HPDE6-E6E7 (cell line): ENCODE data around the gene PARP3.

Experiments used
- DNase-seq: peaks from one replicate; pipeline ENCODE4 v3.0.0; 2011; ENCODE audit warnings: missing footprints; ENCODE audit errors: extremely low spot score

Gene PARP3

DNA sequence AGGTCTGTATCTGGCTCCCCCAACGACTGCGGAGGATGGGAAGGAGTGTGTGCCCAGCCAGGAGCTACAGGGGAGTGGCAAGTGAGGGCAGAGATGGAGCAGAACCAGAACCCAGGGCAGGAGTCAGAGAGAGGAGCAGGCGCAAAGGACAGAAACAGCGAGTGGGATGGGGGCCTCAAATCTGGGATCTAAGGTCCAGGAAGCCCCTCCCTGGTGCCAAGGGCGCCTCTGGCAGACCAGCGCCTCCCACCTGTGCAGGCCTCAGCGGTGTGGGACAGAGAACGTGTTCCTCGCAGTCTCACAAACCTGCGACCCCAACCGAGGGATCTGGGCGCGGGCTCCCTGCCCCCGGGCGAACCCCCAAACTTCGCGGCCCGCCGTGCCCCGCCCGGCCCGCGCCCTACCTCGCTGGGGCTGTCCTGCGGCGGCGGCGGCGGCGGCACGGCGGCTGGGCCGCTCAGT is 24.8 kb downstream of the PARP3 start:
- no peak for DNase-seq

DNA sequence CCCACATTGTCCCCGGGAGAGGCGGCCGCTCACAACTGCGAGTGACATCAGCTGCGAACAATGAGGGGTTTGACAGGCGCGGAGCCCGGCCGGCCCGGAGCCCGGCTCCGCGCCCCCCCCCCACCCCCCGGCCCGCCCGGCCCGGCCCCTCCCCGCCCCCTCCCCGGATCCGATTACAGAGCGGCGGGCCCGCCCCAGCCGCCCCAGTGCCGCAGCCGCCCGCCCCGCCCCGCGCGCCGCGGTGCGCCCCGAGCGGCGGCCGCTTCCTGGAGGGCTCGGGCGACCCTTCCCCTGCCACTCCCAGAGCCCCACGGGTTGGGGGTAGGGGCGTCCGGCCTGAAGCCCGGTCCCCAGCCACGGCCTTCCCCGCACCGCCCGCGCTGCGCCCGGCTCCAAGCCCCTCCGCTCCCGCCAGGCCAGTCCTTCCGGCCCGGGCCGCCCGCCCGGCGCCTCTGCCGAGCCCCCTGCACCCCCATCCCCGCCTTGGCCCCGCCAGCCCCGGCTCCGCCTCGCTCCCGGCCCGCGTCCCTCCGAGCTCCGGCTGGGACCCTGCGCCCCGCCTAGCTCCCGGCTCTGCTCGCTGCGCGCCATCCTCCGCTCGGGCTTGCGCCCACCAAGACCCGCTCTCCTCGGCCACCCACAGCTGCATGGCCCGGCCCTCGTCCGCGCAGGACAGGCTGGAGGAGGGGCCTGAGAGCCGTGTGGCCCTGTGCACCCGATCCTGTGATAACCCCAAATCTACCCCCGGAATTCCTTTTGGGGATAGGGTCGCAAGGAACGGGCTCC is 25.4 kb downstream of the PARP3 start, which contains the start of gene PCBP4:
Gene PCBP4, minus strand, starts transcription at position 71 of the 786 bp plus-strand sequence. CDS start 6,214 bp downstream, outside the sequence.
- DNase-seq: no peak

DNA sequence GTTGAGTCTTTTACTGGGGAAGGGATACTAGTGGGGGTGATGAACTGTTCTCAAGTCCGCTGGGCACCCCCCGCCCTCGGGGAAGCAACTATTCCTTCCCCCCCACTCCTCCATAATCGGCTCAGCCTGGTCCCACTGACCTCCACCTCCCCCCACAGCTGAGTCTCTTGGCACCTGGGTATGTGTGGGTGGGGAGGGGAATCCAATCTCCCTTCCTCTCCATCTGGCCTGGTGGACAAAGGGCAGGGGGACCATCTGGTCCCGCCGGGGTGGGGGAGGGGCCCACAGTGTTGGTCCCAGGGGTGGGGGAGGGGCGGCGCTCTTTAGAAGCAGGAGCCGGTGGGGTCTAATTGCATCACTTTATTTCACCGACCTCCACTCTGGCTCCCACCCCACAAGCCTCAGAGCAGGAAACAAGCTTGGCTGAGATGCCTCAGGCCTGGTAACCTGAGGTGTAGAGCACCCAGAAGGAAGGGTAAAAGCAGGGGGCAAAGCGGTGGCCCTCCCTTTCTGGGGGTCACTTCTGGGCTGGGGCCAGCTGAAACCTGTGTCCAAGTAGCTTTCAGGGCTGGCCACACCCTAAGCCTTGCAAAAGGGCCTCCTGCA is 26.1 kb downstream of the PARP3 start:
- DNase-seq: no peak

DNA sequence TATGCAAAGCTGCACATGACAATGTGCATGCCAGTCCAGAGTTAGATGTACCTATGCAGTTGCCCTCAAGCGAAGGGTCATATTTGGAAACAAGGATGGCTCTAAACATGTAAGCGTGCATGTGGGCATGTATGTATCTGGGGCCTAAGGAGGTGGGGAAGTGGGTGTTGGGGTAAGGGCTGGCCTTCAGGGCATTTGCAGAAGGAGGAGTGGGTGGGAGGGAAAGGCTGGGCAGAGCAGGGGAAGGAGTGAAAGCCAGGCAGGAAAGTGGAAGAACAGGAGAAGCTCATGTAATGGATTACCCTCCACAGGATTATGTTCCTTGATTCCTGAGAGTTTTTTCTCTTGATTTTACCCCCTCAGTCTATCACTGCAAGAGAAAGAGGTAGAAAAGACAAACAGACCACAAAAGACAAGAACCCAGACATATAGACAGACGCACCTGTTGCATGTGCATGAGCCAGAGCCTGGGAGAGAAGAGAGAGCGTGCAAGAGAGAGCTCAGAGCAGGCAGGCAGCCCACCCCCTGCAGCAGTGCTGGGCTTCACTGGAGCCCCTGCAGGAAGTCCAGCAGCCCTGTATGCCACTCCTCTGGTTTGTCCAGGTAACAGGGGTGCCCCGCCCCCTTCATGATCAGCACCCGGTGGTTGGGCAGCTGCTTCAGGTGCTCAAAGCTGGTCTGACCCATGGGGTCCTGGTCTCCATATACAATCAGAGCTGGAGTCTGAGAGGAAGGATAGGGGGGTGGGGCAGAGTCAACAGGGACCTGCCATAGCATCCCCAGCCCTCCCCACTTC is 26.9 kb downstream of the PARP3 start:
- DNase-seq: no peak

DNA sequence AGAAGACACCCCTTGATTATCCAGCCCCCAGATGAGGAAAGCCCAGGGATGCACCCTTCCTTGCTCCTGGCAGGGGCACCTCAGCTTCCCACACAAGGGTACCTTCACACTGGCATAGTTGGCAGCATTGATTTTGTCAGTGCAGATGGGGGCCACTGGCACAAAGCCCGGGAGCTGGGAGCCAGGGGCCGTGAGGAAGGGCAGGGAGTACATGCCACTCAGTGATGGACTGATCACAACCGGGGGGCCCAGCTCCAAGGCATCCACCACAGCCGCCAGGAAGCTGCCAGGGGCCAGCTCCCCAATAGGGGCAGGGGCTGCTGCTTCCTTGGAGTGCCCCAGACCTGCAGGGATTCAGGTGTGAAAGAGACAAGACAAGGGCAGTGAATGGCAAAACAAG is 27.7 kb downstream of the PARP3 start:
- DNase-seq: no peak

DNA sequence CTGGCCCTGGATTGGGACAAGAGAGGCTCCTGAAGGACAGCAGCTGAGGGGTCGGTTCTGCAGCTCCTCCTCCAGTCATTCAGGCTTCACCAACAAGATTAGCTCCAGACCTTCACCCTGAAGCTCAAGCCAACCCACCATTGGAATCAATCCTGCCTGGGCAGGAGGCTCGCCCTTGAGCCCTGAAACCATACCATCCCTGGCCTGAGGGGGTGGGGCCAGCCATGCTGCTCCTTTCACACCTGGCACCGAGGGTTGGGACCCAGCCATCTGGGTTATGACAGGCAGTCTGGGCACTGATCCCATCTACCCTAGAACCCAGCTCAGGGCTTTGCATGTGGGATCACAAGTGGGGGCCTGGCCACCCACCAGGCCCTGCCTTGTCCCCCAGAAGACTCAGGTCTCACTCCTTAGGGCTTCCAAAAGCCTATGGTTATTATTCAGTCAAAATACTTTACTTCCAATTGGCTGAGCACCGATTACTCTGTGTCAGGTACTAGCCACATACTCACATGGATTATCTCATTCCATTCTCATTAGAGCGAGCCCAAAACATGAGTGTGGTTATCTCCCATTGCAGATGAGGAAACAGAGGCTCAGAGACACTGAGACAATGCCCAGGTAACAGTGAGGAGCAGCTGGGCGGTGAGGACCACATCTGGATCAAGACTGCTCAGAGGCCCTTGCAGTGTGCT is 28.6 kb downstream of the PARP3 start:
- DNase-seq: no peak

DNA sequence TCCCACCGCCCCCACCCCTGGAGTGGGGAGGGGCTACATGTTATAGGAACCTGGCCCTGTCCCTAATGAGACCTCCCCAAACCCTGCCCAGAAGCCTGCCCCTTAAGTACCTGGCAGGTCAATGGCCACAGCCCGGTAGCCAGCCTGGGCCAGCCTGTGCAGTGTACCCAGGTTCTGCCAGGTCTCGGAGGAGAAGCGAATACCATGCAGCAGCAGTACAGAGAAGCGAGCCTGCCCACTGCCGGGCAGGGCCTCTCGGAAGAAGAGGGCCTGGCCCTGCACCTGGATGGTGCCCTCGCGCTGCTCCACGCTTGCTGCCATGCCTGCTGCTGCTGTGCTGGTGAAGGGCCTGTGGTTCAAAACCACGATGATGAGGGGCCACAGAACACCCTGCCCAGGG is 29.2 kb downstream of the PARP3 start:
- DNase-seq: no peak

DNA sequence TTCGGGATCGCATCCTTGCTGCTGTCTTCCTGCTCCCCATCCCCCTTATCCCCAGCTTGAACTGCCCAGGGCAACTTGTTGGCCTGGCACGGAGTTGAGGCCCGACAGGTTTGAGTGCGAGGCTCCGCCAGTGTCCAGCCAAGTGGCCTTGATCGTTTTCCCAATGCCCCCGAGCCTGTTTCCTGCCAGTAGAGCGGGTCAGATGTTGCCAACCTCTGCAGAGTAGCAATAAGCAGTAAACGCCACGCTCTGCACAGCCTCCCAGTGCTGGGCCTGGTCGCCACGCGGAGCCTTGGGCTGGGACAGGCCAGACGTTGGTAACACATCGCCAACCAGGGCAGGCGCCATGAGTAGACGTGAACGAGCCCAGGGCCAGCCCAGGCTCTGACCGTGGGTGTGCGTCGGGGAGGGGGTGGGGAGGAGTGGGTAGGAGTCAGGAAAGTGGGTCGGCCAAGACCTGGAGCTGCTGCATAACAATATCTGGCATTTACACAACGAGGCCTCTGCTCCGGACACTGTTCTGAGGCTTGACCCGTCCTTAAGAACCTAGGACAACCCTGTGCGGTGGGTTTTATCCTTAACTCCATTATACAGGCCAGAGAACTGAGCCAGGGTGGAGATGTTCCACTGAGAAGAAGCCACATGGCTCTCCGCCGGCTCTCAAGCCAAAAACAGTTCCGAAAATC is 32.3 kb downstream of the PARP3 start:
- no peak for DNase-seq

DNA sequence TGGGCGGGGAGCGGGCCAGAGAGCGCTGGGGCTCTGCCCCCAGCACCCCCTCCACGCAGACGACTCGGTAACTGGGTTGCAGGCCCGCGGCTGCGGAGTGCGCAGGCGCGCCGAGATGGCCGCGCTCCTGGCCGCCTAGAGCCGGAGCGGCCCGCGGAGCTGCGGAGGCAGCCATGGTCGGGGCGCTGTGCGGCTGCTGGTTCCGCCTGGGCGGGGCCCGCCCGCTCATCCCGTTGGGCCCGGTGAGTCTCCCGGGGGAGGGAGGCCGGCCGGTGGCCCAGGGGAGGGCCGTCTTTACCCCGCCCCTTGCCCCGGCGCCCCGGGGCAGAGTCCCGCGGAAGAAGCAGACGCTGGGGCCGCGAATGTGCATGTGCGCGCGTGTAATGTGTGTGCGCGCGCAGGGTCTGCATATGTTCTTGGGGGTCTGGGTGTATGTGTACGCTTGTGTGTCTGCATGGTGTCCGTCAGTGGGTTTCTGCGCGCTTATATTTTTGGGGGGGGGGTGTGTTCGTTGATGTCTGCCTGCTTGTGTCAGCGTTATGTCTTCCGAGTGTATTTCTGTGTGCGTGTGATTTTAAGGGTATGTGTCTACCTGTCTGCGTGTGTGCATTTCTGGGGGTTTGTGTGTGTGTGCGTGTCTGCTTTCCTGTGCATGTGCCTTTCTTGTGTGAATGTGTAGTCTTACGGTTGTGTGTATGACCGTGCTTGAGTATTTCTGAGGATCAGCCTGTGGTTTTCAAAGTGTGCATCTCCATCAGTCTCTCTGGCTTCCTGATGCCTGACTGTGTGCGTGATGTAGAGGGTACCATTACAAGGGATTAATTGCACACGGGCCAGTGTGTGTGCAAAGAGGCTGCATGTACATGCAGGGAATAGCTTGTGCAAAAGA is 33.0 kb downstream of the PARP3 start, which contains the start of gene ABHD14A:
Gene ABHD14A, plus strand, starts transcription at position 102 of the 889 bp plus-strand sequence. Its CDS starts 72 bp downstream, at position 174.
- DNase-seq: peak; percentile 55

DNA sequence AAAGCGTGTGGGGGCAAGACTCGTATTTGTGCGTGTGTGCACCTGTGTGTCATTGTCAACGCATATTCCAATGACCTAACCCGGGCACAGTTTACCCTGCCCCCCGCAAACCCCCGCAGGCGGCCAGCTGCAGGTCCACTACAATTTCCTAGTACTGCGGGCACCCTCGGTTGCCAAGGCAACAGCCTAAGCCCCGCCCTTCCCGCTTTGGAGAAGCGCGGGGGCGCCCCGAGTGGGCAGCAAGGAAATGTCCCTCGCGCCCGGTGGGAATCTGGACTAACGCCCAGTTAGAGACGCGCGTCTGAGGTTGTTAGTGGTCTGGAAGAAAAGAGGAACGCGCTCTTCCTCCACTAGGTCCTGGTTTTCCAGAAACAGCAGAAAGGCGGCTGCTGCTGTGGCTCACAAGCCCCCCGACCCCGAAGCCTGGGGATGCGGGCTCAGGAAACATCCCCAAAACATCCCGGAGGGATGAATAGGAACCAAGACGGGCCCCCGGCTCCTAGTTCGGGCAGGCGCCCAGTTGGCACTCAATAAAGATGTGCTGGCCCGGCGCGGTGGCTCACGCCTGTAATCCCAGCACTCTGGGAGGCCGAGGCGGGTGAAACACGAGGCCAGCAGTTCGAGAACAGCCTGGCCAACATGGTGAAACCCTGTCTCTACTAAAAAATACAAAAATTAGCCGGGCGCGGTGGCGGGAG is 33.8 kb downstream of the PARP3 start:
- DNase-seq: no peak

DNA sequence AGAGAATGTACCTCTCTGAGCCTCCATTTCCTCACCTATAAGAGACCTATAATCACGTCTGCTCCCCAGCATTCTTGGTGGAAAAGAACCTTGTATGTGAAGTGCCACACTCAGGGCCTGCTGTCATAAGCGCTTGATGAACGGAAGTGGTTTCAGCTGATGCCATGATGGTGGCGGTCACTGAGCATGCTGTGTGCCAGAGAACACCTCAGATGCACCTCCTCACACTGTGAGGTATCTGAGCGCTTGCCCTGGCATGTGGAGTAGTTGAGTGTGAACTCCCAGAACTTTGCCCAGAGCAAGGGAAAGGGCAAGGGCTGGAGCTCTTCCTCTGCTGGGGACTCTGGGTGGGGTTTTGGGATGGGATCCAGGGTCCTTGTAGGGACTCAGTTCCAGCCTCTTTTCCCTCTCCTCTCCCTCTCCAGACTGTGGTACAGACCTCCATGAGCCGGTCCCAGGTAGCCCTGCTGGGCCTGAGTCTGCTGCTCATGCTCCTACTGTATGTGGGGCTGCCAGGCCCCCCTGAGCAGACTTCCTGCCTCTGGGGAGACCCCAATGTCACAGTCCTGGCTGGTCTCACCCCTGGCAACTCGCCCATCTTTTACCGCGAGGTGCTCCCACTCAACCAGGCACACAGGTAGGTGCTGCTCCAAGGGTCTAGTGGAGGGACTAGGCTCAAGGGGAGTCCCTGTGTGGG is 35.4 kb downstream of the PARP3 start:
- no peak for DNase-seq

DNA sequence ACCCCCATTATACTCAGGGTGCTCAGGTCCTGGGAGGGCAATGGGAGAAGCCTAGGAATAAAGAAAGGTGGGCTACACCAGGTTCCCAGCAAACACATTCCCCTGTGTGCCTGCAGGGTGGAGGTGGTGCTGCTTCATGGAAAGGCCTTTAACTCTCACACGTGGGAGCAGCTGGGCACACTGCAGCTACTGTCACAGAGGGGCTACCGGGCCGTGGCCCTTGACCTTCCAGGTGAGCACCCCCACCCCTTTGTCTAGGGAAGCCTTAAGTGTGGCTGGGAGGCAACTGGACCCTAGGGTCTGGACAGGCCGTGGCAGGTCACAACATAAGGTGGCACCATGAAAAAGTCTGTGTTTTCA is 36.0 kb downstream of the PARP3 start:
- no peak for DNase-seq

DNA sequence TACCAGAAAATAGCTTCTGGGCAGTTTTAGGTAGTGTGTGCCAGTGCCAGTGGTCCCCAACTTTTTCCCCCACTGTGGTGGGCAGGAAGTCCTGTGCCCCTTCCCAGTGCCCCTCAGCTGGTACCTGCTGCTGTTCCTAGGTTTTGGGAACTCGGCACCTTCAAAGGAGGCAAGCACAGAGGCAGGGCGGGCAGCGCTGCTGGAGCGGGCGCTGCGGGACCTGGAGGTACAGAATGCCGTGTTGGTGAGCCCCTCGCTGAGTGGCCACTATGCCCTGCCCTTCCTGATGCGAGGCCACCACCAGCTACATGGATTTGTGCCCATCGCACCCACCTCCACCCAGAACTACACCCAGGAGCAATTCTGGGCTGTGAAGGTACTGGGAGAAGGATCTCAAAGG is 38.1 kb downstream of the PARP3 start:
- no peak for DNase-seq

DNA sequence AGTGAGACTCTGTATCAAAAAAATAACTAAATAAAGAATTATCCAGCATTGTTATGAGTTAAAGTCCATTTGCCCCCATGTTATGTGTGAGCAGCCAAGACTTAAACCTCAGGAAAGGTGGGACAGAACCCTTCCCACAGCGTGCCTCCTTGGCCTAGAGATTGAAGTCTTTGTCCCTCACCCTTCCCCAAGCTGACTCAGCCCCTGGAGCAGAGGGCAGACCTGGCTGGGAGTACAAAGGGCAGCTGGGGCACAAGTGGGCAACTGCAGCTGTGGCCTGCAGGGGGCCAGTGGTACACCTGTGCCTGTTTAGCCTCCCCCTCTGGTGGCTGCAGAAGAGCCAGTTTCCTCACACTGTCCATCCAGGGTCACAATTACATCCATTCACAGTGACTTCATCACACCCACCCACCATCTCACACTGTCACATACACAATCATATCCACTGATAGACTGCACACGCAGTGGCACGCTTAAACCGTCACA is 40.2 kb downstream of the PARP3 start:
- peak; percentile 32 for DNase-seq

DNA sequence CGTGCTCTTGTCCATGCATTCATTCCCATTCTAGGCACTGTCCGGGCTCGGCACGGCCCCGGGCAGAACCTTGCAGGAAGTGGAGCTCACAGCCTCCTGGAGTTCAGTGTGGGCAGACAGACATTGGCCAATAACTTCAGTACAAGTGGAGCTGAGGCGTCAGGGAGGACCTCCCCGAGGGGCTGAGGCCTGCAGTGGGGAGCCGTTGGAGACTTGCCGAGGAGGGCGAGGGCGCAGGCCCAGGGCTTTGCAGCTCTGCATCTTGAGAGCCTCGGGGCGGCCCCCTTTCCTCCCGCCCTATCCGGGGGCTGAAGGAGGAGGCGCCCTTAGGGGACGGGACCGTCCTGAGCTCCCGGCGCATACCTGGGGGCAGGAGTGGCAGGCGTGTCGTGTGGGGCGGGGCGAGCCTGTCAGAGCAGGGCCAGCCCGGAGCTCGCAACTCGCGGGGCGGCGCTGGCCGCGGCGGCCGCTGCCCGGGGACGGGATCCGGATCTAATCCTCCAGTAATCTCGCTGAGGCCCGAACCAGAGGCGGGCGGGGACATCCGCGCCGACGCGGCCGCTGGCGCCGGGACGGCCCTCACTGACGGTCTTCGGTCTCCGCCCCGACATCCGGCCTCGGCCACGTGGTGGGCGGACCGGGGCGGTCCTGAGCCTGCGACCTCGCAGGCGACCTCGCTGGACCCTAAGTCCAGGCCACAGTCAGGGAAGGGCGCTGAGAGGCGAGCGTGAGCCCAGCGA is 40.8 kb downstream of the PARP3 start, which contains the start of gene ACY1:
Gene ACY1, plus strand, starts transcription at position 698 of the 740 bp plus-strand sequence. CDS start 530 bp downstream, outside the sequence.
- peak; percentile 81 for DNase-seq

DNA sequence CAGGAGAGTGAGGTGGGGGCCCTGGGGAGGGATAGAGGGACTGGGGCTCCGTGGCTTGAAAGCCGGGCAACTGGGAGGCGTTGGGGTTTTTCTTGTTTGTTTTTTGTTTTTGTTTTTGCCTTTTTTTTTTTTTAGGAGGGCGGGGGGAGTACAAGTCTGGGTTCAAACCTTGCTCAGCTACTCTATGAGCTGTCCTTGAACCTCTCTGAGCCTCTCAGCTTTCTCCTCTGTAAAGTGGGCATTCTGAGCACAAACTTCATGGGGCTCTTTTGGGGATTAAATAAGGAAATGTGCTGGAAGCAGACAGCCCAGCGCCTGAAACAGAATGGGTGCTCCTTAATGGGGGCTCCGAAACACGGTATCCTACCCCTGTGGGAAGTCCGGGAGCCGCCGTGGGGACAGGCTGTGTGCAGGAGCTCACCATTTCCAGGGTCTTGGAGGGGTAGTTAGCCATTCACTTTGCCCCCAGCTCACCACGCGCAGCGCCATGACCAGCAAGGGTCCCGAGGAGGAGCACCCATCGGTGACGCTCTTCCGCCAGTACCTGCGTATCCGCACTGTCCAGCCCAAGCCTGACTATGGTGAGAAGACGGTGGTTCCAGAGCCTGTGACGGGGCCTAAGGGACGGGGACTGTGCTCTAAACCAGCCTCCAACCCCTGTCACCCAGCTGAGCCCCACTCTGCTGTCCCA is 41.6 kb downstream of the PARP3 start:
- no peak for DNase-seq

DNA sequence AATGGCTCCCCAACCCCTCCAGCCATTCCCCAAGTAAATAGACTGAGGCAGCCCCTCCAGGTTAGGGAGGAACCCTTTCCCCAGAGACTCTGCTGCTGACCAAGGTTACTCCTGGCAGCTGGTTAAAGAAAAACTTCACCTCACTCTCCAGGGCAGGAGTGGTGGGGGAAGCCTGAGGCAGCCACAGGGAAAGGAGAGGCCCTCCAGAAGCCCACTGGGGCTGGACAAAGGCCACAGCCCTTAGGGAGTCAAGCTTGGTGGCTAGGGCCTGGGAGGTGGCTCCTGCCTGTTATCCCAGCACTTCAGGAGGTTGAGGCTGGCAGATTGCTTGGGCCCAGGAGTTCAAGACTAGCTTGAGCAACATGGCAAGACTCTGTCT is 42.1 kb downstream of the PARP3 start:
- DNase-seq: no peak
